NCI-H526 treated with DMSO at 0.1 percent for 48 hours (cell line): ENCODE results near the gene WRAP53.
"Not testable (repeated sequence)": the region's sequence is repeated elsewhere in the genome, so short reads cannot be mapped to it uniquely, and the experiment has no call there.

Source experiments
- DNase-seq: peaks from one replicate; lab custom pipeline; 2025; lab: John Stamatoyannopoulos, UW

WRAP53 gene

GRCh38 chr17:7687908-7688807, at the start of gene WRAP53:
WRAP53 (plus strand) TSS chr17:7688477; CDS start chr17:7688649, 172 bp downstream.
- DNase-seq, result peak; percentile 91

- no peak for DNase-seq
These were observed 47.5 kb upstream of the WRAP53 start for GRCh38 chr17:7640783-7641182.

GRCh38 chr17:7641635-7642034, 46.6 kb upstream of the WRAP53 start:
- not testable (repeated sequence) for DNase-seq

DNA sequence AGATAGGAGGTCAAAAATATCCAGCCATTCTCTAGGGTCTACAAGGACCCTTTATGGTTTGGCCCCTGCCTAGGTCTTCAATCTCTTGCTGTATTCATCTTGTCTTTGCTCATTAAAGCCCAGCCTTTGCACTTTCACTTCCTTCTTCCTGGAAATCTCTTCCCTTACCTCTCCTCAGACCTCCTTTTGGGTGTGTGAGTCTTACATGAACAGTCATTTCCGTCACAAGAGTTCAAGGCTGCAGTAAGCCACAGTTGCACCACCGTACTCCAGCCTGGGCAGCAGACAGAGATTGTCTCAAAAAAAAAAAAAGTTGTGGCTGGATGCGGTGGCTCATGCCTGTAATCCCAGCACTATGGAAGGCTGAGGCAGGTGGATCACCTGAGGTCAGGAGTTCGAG, 43.5 kb upstream of the WRAP53 start:
- DNase-seq, result no peak

DNA sequence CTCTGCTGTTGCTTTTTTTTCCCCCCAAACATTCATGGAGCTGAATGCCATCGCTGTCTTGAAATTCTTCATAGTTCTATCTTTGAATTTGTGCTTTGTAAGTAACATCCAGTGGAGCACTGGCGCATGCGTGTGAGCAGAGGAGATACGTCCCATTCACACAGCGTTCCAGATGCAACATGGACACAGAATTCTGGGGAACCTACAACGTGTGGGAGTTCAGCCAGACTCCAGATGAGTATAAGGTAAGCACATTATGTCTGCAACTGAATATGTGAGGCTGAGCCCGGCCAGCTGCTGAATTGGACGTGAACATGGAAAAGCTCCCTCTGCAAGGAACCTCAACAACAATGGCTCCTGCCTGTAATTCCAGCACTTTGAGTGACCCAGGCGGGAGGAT, 41.8 kb upstream of the WRAP53 start:
- no peak for DNase-seq

DNA sequence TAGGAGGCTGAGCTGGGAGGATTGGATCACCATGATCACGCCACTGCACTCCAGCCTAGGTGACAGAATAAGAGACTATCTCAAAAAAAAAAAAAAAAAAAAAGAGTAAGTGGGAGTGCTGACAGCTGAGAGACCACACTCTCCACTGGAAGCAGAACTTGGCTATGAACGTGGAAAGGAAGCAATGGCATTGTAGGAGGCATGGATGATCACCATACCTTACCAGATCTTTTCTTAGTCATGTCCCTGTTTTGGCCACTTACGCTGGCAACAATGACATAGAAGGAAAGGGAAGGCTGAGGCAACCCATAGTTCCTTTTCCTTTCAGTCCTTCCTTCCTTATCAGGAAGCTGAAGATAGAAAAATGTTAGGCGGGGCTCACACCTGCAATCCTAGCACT, 41.3 kb upstream of the WRAP53 start:
- DNase-seq, result no peak

DNA sequence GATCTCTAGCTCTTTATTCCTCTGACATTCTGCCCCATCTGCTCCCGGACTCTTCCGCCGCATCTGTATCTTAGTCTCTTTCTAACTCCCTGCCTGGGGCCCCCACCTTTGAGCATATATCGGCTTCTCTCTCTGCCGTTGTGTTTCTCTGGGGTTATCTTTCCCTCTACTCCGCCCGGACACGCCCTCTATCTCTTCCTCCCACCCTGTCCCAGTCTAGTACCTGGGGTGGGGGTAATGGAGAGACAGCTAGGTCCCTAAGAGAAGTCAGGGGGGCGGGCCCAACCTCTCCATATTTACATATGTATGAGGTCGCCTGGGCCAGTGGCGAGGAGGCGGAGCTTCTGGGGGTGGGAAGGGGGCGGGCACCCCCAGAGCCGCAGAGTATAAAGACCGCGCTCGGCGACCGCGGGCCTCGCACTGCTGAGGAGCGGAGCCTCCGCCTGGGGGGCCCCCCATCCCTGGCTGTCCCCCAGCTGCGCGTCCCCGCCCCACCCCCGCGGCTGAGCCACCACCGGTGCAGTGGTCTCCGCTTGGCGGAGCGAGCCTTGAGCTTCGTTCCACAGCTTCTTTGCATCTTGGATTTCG, 37.7 kb upstream of the WRAP53 start, which contains the start of gene ATP1B2:
Gene ATP1B2, plus strand, starts transcription at position 418 of the 588 bp plus-strand sequence. CDS start 593 bp downstream, outside the sequence.
- peak; percentile 46 for DNase-seq

GRCh38 chr17:7651097-7651664, 37.1 kb upstream of the WRAP53 start:
- no peak for DNase-seq

GRCh38 chr17:7651665-7652387, 36.5 kb upstream of the WRAP53 start:
- DNase-seq, result no peak

GRCh38 chr17:7652388-7653356, 35.6 kb upstream of the WRAP53 start:
- no peak for DNase-seq

GRCh38 chr17:7654832-7655540, 33.3 kb upstream of the WRAP53 start:
- no peak for DNase-seq

DNA sequence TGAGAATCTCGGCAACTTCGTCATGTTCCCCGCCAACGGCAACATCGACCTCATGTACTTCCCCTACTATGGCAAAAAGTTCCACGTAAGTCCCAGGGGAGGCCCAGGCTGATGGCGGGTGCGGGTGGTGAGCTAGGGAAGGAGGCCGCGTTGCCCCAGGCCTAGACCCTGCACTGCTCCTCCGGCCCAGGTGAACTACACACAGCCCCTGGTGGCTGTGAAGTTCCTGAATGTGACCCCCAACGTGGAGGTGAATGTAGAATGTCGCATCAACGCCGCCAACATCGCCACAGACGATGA, 32.8 kb upstream of the WRAP53 start:
- no peak for DNase-seq

GRCh38 chr17:7656958-7657609, 31.2 kb upstream of the WRAP53 start:
- no peak for DNase-seq

GRCh38 chr17:7667656-7668406, 20.4 kb upstream of the WRAP53 start:
- no peak for DNase-seq

DNA sequence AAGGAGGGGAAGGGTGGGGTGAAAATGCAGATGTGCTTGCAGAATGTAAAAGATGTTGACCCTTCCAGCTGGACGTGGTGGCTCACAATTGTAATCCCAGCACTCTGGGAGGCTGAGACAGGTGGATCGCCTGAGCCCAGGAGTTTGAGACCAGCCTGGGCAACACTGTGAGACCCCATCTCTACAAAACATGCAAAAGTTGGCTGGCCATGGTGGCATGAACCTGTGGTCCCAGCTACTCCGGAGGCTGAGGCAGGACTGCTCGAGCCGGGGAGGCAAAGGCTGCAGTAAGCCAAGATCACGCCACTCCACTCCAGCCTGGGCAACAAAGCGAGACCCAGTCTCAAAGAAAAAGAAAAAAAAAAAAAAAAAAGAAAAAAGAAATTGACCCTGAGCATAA, 19.8 kb upstream of the WRAP53 start:
- no peak for DNase-seq

GRCh38 chr17:7673239-7673638, 15.0 kb upstream of the WRAP53 start:
- DNase-seq, result no peak

GRCh38 chr17:7674934-7675333, 13.3 kb upstream of the WRAP53 start:
- no peak for DNase-seq

- DNase-seq, result no peak
These were observed 11.7 kb upstream of the WRAP53 start for GRCh38 chr17:7676533-7676932.

GRCh38 chr17:7677388-7678067, 10.7 kb upstream of the WRAP53 start:
- DNase-seq, result no peak
